Measurements from ENCODE around the gene COQ5.
"Not testable (repeated sequence)": the region's sequence is repeated elsewhere in the genome, so short reads cannot be mapped to it uniquely, and the experiment has no call there.

COQ5 gene

GRCh38 chr12:120522568-120522967 is 6.4 kb downstream of the COQ5 start:
- no peak for DNase-seq

GRCh38 chr12:120519324-120519723 is 9.6 kb downstream of the COQ5 start:
- not testable (repeated sequence) for DNase-seq

GRCh38 chr12:120515496-120515895 is 13.5 kb downstream of the COQ5 start:
- DNase-seq, result no peak

- no peak for DNase-seq
These were observed 15.0 kb downstream of the COQ5 start for GRCh38 chr12:120514002-120514401.

- DNase-seq, result no peak
These were observed 20.4 kb downstream of the COQ5 start for GRCh38 chr12:120508537-120508936.

GRCh38 chr12:120504587-120504986 is 24.4 kb downstream of the COQ5 start:
- DNase-seq, result no peak

GRCh38 chr12:120500581-120500980 is 28.4 kb downstream of the COQ5 start:
- DNase-seq, result no peak

GRCh38 chr12:120498870-120499515 is 30.0 kb downstream of the COQ5 start:
- DNase-seq, result no peak

- DNase-seq, result no peak
These were observed 31.3 kb downstream of the COQ5 start for GRCh38 chr12:120497524-120498150.

GRCh38 chr12:120496413-120497340 is 32.3 kb downstream of the COQ5 start:
- DNase-seq, result peak; percentile 56

- DNase-seq, result peak; percentile 98
These were observed 33.1 kb downstream of the COQ5 start, which contains the start of gene DYNLL1 for GRCh38 chr12:120495731-120496412. DYNLL1 (plus strand) TSS chr12:120496113; CDS start chr12:120496422, 309 bp downstream.

GRCh38 chr12:120495186-120495730 is 33.7 kb downstream of the COQ5 start:
- DNase-seq, result no peak

GRCh38 chr12:120490833-120491512 is 38.0 kb downstream of the COQ5 start:
- no peak for DNase-seq

GRCh38 chr12:120490325-120490724 is 38.6 kb downstream of the COQ5 start:
- DNase-seq, result no peak

- no peak for DNase-seq
These were observed 39.9 kb downstream of the COQ5 start for GRCh38 chr12:120489018-120489417.

GRCh38 chr12:120488057-120488640 is 40.8 kb downstream of the COQ5 start:
- no peak for DNase-seq

GRCh38 chr12:120487552-120487951 is 41.4 kb downstream of the COQ5 start:
- DNase-seq, result not testable (repeated sequence)

- DNase-seq, result no peak
These were observed 42.7 kb downstream of the COQ5 start for GRCh38 chr12:120485961-120486881.

- DNase-seq, result no peak
These were observed 45.3 kb downstream of the COQ5 start for GRCh38 chr12:120483621-120484020.

GRCh38 chr12:120481022-120481767 is 47.8 kb downstream of the COQ5 start:
- DNase-seq, result no peak
